Keratinocyte (primary cell): Measurements from ENCODE around the gene PALMD. TPM values are rescaled to one million over a fixed set of nuclear protein-coding genes. Genes with fewer than 3 reads are reported as not detected.

Source experiments
- DNase-seq: peaks from one replicate; pipeline ENCODE4 v3.0.0-alpha.2; 2011; ENCODE audit warnings: low read depth, missing footprints, low spot score
- FAIRE-seq: peaks from 2 replicates; lab custom pipeline; 2011; peaks lifted over from hg19 to GRCh38; lab: Jason Lieb, UNC
- H2AFZ ChIP-seq: 2 replicates; pipeline ENCODE4 v1.6.0; 2012; ENCODE audit warnings: low read length, control low read depth, inconsistent platforms; ENCODE audit not compliant: control insufficient read depth
- H3K27ac ChIP-seq: 2 replicates; pipeline ENCODE4 v1.5.1; 2011; ENCODE audit warnings: low read length; ENCODE audit not compliant: control insufficient read depth, insufficient read depth
- H3K27me3 ChIP-seq: 3 replicates; pipeline ENCODE4 v1.6.0; 2011; ENCODE audit warnings: low read length; ENCODE audit not compliant: control insufficient read depth, insufficient read depth; ENCODE audit errors: extremely low read depth
- H3K36me3 ChIP-seq, 2 experiments: 2 replicates in 1 of 2; 3 replicates in 1 of 2; pipeline ENCODE4 v1.5.1; 2011; ENCODE audit warnings: low read length in 2 of 2, mild to moderate bottlenecking in 1 of 2; ENCODE audit not compliant: control insufficient read depth in 2 of 2, insufficient read depth in 2 of 2; ENCODE audit errors: extremely low read depth in 1 of 2
- H3K4me1 ChIP-seq: 3 replicates; pipeline ENCODE4 v1.5.1; 2011; ENCODE audit warnings: low read length; ENCODE audit not compliant: control insufficient read depth, insufficient read depth; ENCODE audit errors: extremely low read depth
- H3K4me2 ChIP-seq: 3 replicates; pipeline ENCODE4 v1.6.0; 2011; ENCODE audit warnings: low read depth, low read length; ENCODE audit not compliant: control insufficient read depth, insufficient read depth; ENCODE audit errors: extremely low read depth
- H3K4me3 ChIP-seq, 3 experiments: fragments of 200-600 bp in 1 of 3; sonication (generic) in 1 of 3; 2 replicates in 2 of 3; 3 replicates in 1 of 3; pipeline ENCODE4 v1.5.1; 2011 to 2016; ENCODE audit warnings: low read length in 3 of 3, mild to moderate bottlenecking in 3 of 3, control low read depth in 2 of 3, inconsistent platforms in 1 of 3, low read depth in 1 of 3, mixed read lengths in 1 of 3, mixed run types in 1 of 3, moderate library complexity in 1 of 3; ENCODE audit not compliant: control insufficient read depth in 2 of 3, insufficient read depth in 2 of 3; ENCODE audit errors: extremely low read depth in 1 of 3
- H3K79me2 ChIP-seq: 2 replicates; pipeline ENCODE4 v1.6.0; 2012; ENCODE audit warnings: low read length; ENCODE audit not compliant: control insufficient read depth, insufficient read depth
- H3K9ac ChIP-seq: 3 replicates; pipeline ENCODE4 v1.6.0; 2011; ENCODE audit warnings: low read length; ENCODE audit not compliant: control insufficient read depth, insufficient read depth; ENCODE audit errors: extremely low read depth
- H3K9me1 ChIP-seq: 3 replicates; pipeline ENCODE4 v1.6.0; 2011; ENCODE audit warnings: low read length; ENCODE audit not compliant: control insufficient read depth, insufficient read depth; ENCODE audit errors: extremely low read depth
- H3K9me3 ChIP-seq: 2 replicates; pipeline ENCODE4 v1.5.1; 2012; ENCODE audit warnings: low read depth, low read length; ENCODE audit not compliant: control insufficient read depth
- H4K20me1 ChIP-seq: 3 replicates; pipeline ENCODE4 v1.6.0; 2011; ENCODE audit warnings: low read length; ENCODE audit not compliant: control insufficient read depth, insufficient read depth; ENCODE audit errors: extremely low read depth
- EZH2 ChIP-seq: IDR thresholded peaks from one replicate; pipeline ENCODE4 v1.6.1; 2012; ENCODE audit warnings: inconsistent platforms, mild to moderate bottlenecking, low read length, moderate library complexity
- dilution Hi-C: fragments of 300-500 bp; cut with MboI; formaldehyde crosslinking; loops from one replicate; pipeline ENCODE4 v1.7.0; 2020; ENCODE audit warnings: low sequenced_read_pairs; ENCODE audit not compliant: extremely low pct_ligation_motif_present
- polyA plus RNA-seq, 5 experiments: library from polyadenylated mRNA; depleted of rRNA in 3 of 5; stranded (reverse) in 3 of 5; stranded (forward) in 1 of 5; unstranded in 1 of 5; fragments of >200 nt; gene quantifications; 1 replicate in 1 of 5; 2 replicates in 3 of 5; 3 replicates in 1 of 5; pipeline versions ENCODE4 v1.2.1 to v1.2.3, GENCODE V29; 2011 to 2012; ENCODE audit warnings: missing spikeins in 2 of 5, low read depth in 1 of 5, low replicate concordance in 1 of 5
- TF ChIP-seq, protein P1 (sequence below), 3 experiments: IDR thresholded peaks in 1 of 3; conservative IDR thresholded peaks in 1 of 3; optimal IDR thresholded peaks in 1 of 3; 2 replicates in 2 of 3; 3 replicates in 1 of 3; pipeline versions ENCODE3 to v1.5.1; 2011; ENCODE audit warnings: low read length in 3 of 3, mild to moderate bottlenecking in 3 of 3, moderate library complexity in 2 of 3, control low read depth in 1 of 3, inconsistent platforms in 1 of 3; ENCODE audit not compliant: insufficient read depth in 2 of 3; ENCODE audit errors: extremely low read depth in 1 of 3

The PALMD gene
- polyA plus RNA-seq, 1 donor (not counting 4 experiments of a cell fraction or from before 2014, with no cell fraction given) = 6.8 TPM

DNA sequence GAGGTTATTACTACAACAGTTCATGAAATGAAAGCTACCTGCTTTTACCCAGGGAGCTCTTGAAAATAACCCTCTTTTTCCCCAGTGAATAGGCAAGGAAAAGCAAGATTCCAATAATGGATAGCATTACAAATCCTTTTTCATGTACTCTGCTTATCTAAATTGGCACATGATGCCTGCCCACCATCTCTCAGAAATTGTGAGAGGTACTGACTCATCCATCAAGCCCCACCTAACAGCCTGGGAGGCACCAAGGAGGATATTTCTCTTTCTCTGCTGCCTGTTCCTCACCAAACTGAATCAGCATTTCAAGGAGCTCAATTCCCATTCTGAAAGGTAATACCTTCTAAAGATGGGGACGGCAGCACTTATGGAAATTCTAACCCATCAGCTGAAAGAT, 34.4 kb downstream of the PALMD start:
- Histone ChIP-seq H3K4me2 (no peak overlapping the region), H3K9ac (no peak overlapping the region), H3K27me3 (no peaks in the 10 kb centered on the region), H3K4me1 (peaks cover 4% of the 10 kb centered on the region), H3K27ac (no peak overlapping the region), H3K4me3 (no peak overlapping the region), H3K9me3 (no peaks in the 10 kb centered on the region), H3K9me1 (no peaks in the 10 kb centered on the region), H2AFZ (no peak overlapping the region), H3K79me2 (no peaks in the 10 kb centered on the region), H3K36me3 (no peaks in the 10 kb centered on the region), H4K20me1 (no peaks in the 10 kb centered on the region)
- no peak for DNase-seq
- no peak for TF ChIP-seq EZH2
- TF ChIP-seq, protein P1, sequence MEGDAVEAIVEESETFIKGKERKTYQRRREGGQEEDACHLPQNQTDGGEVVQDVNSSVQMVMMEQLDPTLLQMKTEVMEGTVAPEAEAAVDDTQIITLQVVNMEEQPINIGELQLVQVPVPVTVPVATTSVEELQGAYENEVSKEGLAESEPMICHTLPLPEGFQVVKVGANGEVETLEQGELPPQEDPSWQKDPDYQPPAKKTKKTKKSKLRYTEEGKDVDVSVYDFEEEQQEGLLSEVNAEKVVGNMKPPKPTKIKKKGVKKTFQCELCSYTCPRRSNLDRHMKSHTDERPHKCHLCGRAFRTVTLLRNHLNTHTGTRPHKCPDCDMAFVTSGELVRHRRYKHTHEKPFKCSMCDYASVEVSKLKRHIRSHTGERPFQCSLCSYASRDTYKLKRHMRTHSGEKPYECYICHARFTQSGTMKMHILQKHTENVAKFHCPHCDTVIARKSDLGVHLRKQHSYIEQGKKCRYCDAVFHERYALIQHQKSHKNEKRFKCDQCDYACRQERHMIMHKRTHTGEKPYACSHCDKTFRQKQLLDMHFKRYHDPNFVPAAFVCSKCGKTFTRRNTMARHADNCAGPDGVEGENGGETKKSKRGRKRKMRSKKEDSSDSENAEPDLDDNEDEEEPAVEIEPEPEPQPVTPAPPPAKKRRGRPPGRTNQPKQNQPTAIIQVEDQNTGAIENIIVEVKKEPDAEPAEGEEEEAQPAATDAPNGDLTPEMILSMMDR (optimal IDR thresholded peaks at IDR 0.05 in 1 of 3, IDR thresholded peaks at IDR 0.05 in 1 of 3, conservative IDR thresholded peaks at IDR 0.05 in 1 of 3; ENCODE audit: extremely low read depth in 1 of 3, insufficient read depth in 2 of 3, low read length in 3 of 3) = no peak
- dilution Hi-C loops = no loop called here
- FAIRE-seq = no peak

DNA sequence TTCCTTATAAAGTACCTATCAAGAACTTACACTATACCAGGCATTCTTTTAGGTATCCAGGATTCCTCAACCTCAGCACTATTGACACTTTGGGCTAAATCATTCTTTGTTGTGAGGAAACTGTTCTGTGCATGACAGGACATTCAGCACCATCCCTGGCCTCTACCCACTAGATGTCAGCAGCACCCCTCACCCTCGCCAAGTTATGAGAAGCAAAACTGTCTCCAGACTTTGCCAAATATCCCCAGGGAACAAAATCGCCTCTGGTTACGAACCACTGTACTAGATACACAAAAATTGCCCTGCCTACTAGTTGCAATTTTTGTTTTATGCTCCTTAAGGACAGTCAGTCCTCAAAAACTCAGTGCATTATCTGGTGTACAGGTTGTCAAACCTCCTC, 35.7 kb downstream of the PALMD start:
- Histone ChIP-seq H3K36me3 (no peaks in the 10 kb centered on the region), H3K4me3 (no peak overlapping the region), H3K27me3 (no peaks in the 10 kb centered on the region), H3K79me2 (no peaks in the 10 kb centered on the region), H4K20me1 (no peaks in the 10 kb centered on the region), H2AFZ (no peak overlapping the region), H3K4me1 (peaks cover 8% of the 10 kb centered on the region), H3K4me2 (no peak overlapping the region), H3K27ac (no peak overlapping the region), H3K9ac (no peak overlapping the region), H3K9me1 (no peaks in the 10 kb centered on the region), H3K9me3 (no peaks in the 10 kb centered on the region)
- no peak for FAIRE-seq
- dilution Hi-C loops = no loop called here
- DNase-seq = no peak
- TF ChIP-seq, protein P1 (optimal IDR thresholded peaks at IDR 0.05 in 1 of 3, IDR thresholded peaks at IDR 0.05 in 1 of 3, conservative IDR thresholded peaks at IDR 0.05 in 1 of 3; ENCODE audit: extremely low read depth in 1 of 3, insufficient read depth in 2 of 3, low read length in 3 of 3) = no peak
- TF ChIP-seq EZH2 = no peak
